Duodenal mucosa (tissue), 2 donors: ENCODE results near the gene CILP.

ENCODE experiments used
- H3K27ac ChIP-seq: one replicate; pipeline ENCODE4 v1.7.0; 2013; ENCODE audit warnings: low read depth, low read length
- H3K27me3 ChIP-seq, 2 donors: one replicate each; pipeline ENCODE4 v1.7.0; 2013; ENCODE audit warnings: low read length in 2 of 2, control low read depth in 1 of 2; ENCODE audit not compliant: insufficient read depth in 2 of 2, control insufficient read depth in 1 of 2
- H3K36me3 ChIP-seq, 2 donors: one replicate each; pipeline ENCODE4 v1.7.0; 2013; ENCODE audit warnings: low read length in 2 of 2, control low read depth in 1 of 2; ENCODE audit not compliant: insufficient read depth in 2 of 2, control insufficient read depth in 1 of 2
- H3K4me1 ChIP-seq, 2 donors: one replicate each; pipeline ENCODE4 v1.7.0; 2013; ENCODE audit warnings: low read length in 2 of 2, control low read depth in 1 of 2; ENCODE audit not compliant: insufficient read depth in 2 of 2, control insufficient read depth in 1 of 2
- H3K4me3 ChIP-seq, 2 donors: one replicate each; pipeline ENCODE4 v1.7.0; 2013; ENCODE audit warnings: low read length in 2 of 2, low read depth in 1 of 2
- H3K9ac ChIP-seq, 2 donors: one replicate each; pipeline ENCODE4 v1.7.0; 2013; ENCODE audit warnings: low read length in 2 of 2, low read depth in 1 of 2
- H3K9me3 ChIP-seq, 2 donors: one replicate each; pipeline ENCODE4 v1.7.0; 2013; ENCODE audit warnings: low read length in 2 of 2, control low read depth in 1 of 2; ENCODE audit not compliant: control insufficient read depth in 1 of 2

CILP gene

GRCh38 chr15:65164139-65164538 lies 47.1 kb downstream of the CILP start:
- Histone ChIP-seq H3K36me3 (peaks cover 15 to 43% of the 10 kb centered on the region in 2 donors), H3K9ac (no peak overlapping the region), H3K4me1 (no peaks in the 10 kb centered on the region), H3K27ac (no peak overlapping the region), H3K4me3 (no peak overlapping the region), H3K27me3 (no peaks in the 10 kb centered on the region), H3K9me3 (no peaks in the 10 kb centered on the region)

DNA sequence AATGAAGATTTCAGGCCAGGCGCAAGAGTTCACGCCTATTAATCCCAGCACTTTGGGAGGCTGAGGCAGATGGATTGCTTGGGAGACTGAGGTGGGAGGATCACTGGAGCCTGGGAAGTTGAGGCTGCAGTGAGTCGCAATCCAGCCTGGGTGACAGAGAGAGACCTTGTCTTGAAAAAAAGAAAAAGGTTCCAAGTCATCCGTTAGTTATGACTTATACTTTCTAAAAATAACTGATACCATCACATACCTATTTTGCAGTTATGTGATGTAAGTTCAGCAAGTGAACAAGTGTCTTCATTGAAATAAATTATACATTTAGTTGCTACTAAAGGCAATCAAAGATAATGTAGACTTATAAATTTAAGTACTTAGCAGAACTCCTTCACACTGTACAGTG lies 48.2 kb downstream of the CILP start:
- H3K36me3 ChIP-seq, result peaks cover 15 to 53% of the 10 kb centered on the region in 2 donors
- H3K27me3 ChIP-seq, result no peaks in the 10 kb centered on the region
- H3K9ac ChIP-seq, result no peak overlapping the region
- H3K9me3 ChIP-seq, result no peaks in the 10 kb centered on the region
- no peak overlapping the region for H3K27ac ChIP-seq
- H3K4me3 ChIP-seq, result no peak overlapping the region
- no peaks in the 10 kb centered on the region for H3K4me1 ChIP-seq

- Histone ChIP-seq H3K27me3 (no peaks in the 10 kb centered on the region), H3K36me3 (peaks cover 32 to 73% of the 10 kb centered on the region in 2 donors), H3K9ac (no peak overlapping the region), H3K9me3 (no peaks in the 10 kb centered on the region), H3K4me1 (no peaks in the 10 kb centered on the region), H3K4me3 (no peak overlapping the region), H3K27ac (no peak overlapping the region)
Observed at GRCh38 chr15:65156692-65157091, 54.6 kb downstream of the CILP start.

- Histone ChIP-seq H3K36me3 (peaks cover 34 to 78% of the 10 kb centered on the region in 2 donors), H3K9me3 (no peaks in the 10 kb centered on the region), H3K27ac (no peak overlapping the region)
Observed at GRCh38 chr15:65154720-65155119, 56.6 kb downstream of the CILP start.

DNA sequence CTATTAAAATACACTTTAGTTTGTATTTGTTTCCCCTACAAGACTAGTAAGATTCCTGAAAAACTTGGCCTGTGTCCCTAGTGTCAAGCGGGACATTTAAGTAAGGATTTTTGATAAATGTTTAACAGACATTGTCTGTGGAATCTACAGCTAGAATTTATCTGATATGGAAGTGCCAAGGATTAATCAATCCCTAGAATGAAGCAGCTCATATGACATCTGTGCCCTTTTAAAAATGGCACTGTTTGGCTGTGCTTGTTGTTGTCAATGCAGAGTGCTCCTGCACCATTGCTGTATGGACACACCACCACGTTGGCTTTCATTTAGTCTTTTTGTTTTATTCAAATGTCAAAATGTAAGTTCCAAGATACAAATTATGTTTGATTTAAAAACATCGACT lies 63.4 kb downstream of the CILP start:
- H3K27me3 ChIP-seq, result no peaks in the 10 kb centered on the region
- H3K4me3 ChIP-seq, result no peak overlapping the region
- H3K9ac ChIP-seq, result no peak overlapping the region
- H3K4me1 ChIP-seq, result no peaks in the 10 kb centered on the region
- H3K27ac ChIP-seq, result no peak overlapping the region
- H3K9me3 ChIP-seq, result no peaks in the 10 kb centered on the region
- H3K36me3 ChIP-seq, result peaks cover 18 to 39% of the 10 kb centered on the region in 2 donors

More at GRCh38 chr15:65154720-65155119, 56.6 kb downstream of the CILP start:
- no peak overlapping the region for H3K9ac ChIP-seq
- no peaks in the 10 kb centered on the region for H3K27me3 ChIP-seq
- no peak overlapping the region for H3K4me3 ChIP-seq
- no peaks in the 10 kb centered on the region for H3K4me1 ChIP-seq

- Histone ChIP-seq H3K9ac (no peak overlapping the region), H3K4me1 (no peaks in the 10 kb centered on the region), H3K27ac (no peak overlapping the region), H3K4me3 (no peak overlapping the region), H3K36me3 (peaks cover 18 to 30% of the 10 kb centered on the region in 2 donors), H3K27me3 (no peaks in the 10 kb centered on the region), H3K9me3 (no peaks in the 10 kb centered on the region)
Observed at GRCh38 chr15:65146438-65146837, 64.8 kb downstream of the CILP start.
